HG02571 (cell line): Measurements from ENCODE around the gene MME.
"Not testable (repeated sequence)": the region's sequence is repeated elsewhere in the genome, so short reads cannot be mapped to it uniquely, and the experiment has no call there.

ENCODE experiments used
- ATAC-seq: cut with Tn5 transposase; IDR thresholded peaks from one replicate; pipeline ENCODE4 v1.9.1; 2021; ENCODE audit warnings: mild to moderate bottlenecking, moderate library complexity; ENCODE audit not compliant: unreplicated experiment

MME gene

DNA sequence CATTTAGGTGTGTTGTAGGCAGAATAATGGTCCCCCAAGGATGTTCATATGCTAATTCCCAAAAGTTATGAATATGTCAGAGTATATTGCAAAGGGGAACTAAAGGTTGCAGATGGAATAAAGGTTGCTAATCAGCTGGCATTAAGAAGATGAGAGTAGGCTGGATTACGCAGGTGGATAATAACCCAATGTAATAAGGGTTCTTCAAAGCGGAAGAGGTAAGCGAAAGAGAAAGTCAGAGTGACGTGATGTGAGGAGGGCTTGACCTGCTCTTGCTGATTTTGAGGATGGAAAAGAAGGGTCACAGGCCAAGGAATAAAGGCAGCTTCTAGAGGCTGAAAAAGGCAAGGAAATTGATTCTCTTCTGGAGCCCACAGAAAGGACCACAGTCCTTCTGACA, 109.4 kb downstream of the MME start:
- ATAC-seq: no peak

DNA sequence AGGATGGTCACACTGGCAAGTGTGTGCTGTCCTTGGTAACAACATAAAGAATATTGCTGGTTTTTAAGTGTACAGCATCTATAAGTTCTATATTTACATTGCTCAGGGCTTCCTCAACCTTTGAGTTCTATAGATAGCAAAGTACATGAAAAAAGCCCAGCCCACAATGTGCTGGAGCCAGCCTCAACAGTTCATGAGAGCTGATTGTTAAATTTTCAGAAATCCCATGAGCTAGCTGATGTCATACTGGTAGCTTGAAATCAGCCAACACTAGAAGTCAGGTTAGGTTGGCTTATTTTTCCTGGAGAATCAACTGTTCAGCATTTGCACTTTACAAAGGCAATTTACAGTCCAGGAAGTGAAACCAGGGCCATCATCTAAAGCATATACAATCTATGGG, 110.6 kb downstream of the MME start:
- ATAC-seq: no peak

DNA sequence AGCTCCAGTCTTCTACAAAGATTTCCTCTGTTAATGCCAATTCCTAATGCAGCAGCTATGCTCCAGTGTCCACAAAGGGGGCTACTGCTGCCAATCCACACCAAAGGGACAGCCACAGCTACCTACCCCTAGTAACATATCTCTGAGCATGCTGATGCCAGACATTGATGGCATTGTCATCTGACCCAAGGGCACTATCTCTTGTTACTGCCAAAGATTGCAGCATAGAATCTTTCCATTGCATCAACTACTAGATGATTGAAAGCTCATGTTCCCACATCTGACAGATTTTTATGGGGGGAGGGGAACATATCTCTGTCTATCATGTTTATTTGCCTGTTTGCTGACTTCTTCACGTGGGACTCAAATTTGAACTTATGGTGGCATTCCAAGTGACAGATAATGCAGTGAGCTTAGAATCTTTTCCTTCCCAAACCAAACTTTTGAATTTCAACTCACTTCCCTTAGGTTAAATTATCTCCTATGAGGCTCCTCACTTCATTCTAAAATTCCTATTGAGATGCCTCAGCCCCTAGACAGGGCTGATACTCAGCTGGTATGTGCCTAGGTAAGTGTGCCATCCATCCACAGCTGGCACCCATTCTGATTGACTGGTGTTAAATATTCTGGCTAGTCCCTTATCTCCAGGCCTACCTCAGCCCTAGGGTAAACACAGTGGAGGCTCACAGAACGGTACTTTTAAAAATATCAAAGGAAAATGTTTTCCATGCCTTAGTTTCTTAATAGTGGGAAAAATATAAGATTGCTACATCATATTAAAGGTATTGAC, 113.0 kb downstream of the MME start:
- no peak for ATAC-seq

DNA sequence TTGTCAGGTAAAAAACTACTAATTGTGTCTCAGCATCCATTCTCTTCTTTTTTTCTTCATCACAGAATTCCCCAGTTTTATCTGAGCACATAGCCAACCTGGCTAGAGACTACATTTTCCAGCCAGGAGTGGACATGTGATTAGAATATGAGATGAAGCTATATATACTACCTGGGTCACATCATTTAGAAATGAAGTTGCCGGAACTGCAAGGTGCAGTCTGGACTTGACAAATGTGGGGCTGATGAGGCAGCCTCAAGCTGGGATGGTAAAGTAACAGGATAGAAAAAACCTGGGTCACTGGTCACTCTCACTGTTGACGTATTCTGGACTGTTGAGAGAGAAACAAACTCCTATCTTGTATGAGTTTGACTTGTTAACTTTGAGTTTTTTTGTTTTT, 113.7 kb downstream of the MME start:
- ATAC-seq: no peak

GRCh38 chr3:155194973-155195957, 115.1 kb downstream of the MME start:
- ATAC-seq: no peak

DNA sequence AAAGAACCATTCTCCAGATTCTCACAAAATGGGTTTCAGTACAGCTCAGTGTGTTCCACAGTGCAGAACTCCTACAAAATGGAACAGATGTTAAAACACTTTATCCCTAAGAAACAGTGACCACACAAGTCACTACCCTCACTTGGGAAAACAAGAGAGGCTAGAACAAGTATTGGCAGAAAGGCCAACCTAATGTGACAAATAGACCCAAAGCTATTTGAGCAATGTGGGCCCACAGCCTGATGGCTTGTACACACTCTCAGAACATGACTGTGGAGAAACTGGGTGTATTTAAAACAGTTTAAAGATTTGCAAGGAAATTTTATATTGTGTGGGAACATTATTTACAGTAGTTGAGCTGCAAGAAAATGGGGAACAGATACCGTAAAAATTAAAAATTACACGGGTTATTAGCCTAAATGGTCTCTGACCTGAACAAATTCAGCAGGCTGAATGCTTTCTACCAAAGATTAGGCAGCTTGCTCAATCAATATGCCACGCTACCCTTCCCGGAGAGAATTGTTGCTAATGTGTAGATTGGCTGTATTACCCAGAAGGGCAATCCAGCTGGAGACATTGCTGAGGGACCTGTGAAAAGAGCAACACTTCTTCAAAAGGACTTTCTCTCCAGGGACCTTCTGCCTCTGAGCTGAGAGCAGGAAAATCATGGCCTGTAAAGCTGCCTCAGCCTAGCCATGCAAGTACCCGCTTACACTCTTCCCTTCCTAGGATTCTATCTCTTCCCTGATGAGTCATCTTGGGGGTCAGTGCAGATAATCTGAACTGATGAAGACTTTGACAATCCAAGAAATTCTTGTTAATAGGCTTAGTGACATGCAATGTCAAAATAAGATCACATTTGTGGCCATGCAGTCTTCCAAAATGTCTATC, 116.3 kb downstream of the MME start:
- ATAC-seq: no peak

- ATAC-seq: no peak
Observed at GRCh38 chr3:155197786-155198185, 117.7 kb downstream of the MME start.

GRCh38 chr3:155202626-155203025, 122.5 kb downstream of the MME start:
- ATAC-seq: no peak

DNA sequence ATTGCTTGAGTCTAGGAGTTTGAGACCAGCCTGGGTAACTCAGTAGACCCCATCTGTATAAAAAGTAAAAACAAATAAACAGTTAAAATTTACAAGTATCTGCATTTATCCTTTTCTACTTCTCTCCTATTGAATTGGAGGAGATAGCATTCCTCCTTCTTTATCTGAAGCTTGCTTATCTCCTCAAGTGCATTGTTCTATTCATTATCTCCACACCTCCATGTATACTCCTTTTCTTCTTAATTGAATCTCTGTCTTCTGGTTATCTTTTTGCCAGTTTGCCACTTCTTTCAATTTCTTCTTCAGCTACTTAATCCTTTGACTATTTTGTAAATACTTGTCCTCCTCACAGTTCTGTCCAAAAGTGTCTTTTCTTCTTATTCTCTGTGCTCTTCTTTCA, 124.7 kb downstream of the MME start:
- no peak for ATAC-seq

DNA sequence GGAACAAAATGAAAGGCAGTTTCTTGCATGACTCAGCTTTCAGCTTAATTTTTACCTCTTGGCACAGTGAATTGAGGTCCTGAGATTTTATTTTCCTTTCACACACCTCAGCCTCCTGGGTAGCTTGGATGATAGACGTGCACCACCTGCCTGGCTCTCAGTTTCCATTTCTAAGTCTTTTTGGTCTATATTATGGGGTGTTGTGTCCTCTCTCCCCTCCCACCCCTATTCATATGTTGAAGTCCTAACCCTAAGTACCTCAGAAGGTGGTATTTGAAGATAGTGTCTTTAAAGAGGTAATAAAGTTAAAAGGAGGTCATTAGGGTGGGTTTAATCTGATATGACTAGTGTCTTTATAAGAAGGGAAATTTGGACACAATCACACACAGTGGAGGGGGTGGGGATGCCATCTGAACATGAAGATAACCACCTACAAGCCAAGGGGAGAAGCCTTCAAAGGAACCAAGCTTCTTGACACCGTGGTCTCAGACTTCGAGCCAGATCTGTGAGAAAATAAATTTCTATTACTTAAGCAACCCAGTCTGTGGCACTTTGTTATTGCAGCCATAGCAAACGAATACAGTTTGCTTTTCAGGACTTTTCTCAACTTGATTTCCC, 128.2 kb downstream of the MME start:
- no peak for ATAC-seq

DNA sequence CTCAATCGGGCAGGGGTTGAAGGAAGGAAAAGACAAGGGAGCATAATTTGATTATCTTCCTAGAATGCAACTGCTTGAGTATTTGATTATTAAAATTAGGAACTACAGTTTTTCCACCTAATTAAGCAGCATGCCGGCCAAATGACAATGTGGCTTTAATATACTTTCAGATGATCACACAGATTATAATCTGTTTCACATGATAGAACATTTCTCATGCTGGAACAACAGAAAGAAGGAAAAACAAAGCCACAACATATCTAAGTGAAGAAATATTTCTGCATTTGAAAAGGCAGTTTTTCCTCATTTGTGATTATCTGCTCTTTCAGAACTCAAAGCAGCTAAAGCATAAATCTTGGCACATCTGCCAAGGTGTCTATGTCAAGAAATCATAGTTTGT, 130.6 kb downstream of the MME start:
- ATAC-seq: no peak

- no peak for ATAC-seq
Observed at GRCh38 chr3:155211266-155211665, 131.1 kb downstream of the MME start.

DNA sequence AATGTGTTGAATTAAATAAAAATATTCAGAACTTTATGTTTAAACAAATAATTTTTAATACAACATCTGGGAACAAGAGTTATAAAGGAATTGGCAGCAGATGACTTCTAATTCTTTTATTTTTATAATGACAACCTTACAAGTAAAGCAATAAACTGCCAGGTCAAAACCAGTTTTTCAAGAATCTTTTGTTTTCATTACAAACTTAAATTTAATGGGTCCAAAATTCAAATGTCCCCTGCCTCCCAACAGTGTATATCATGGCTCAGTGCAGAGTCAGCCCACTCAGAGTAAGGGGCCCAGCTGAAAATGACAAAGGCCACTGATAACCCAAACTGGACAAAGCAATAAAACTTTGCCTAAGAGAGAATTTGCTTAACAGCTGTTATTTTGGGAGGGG, 131.8 kb downstream of the MME start:
- no peak for ATAC-seq

- ATAC-seq: not testable (repeated sequence)
Observed at GRCh38 chr3:155216007-155216406, 135.9 kb downstream of the MME start.

GRCh38 chr3:155217591-155217990, 137.5 kb downstream of the MME start:
- no peak for ATAC-seq

GRCh38 chr3:155218462-155218861, 138.3 kb downstream of the MME start:
- no peak for ATAC-seq

GRCh38 chr3:155219106-155219505, 139.0 kb downstream of the MME start:
- no peak for ATAC-seq

DNA sequence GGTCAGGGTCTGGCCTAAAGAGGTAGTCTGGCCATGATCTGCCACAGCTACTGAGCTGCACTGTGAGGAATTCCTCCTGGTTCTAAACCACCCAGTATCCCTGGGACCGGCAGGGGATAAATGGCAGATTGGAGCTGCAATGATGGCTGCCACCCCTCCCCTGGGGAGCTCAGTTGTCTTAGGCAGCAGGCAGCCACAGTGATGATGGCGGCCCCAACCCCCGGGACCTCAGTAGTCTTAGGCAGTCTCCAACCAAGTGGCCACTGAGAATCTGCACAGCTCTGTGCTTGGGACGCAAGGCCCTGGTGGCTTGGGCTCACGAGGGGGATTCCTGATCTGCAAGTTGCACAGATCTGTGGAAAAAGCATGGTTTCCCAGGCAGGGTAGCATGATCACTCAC, 145.3 kb downstream of the MME start:
- ATAC-seq: no peak

GRCh38 chr3:155227141-155227540, 147.0 kb downstream of the MME start:
- ATAC-seq: no peak

DNA sequence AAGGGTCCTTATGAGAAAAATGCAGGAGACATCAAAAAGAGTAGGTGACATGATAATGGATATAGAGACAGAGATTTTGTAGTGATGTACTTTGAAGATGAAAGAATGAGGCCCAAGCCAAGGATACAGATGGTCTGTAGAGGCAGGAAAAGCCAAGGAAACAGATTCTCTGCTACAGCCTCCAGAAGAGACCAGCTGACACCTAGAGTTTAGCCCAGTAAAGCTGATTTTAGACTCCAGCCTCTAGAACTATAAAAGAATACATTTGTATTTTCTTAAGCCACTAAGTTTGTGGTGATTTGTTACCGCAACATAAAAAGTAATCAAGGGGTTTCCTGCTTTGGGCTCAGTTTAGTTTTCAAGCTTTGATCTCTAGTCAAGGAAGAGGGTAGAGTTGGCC, 148.6 kb downstream of the MME start:
- ATAC-seq: no peak

DNA sequence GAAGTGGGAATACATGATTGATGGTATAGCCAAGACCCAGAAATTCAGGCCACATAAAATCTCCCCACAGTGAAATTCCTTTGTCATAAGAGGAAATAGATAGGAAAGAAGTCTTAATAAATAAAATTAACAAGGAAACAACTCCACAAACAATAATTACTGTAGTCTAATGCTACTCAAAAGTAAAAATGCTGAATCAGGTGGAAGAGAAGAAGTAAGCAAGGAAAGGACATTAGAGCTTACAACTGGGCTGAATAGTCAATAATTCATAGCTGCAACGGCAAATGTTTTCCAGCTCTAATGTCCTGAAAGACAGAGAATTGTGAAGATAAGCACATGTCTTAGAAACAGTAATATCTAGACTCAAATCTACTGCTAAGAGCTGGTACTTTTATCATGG, 149.0 kb downstream of the MME start:
- no peak for ATAC-seq
